ENCODE results near the gene HELZ.
"Not testable (repeated sequence)": the region's sequence is repeated elsewhere in the genome, so short reads cannot be mapped to it uniquely, and the experiment has no call there.

Gene HELZ

DNA sequence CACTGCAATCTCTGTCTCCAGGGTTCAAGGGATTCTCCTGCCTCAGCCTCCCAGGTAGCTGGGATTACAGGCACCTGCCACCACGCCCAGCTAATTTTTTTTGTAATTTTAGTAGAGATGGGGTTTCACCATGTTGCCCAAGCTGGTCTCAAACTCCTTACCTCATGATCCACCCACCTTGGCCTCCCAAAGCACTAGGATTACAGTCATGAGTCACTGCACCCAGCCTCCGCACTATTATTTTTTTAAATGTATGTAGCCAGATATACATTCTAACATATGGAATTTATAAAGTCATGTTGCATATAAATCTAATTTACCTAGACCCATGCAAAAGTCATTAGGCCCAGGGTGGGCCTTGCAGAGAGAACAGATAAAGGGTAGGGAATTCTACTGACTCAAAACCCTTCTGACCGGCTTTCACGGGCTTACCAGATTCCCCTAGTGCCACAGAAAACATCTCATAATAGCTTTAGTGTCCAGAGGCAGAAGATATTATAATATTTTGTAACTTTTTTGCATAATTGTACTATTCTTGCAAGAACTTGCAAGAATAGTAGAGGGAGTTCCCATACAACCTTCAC, 20.5 kb upstream of the HELZ start:
- no peak for DNase-seq (ENCODE audit: low read depth in 1 of 2, low spot score in 1 of 2)

DNA sequence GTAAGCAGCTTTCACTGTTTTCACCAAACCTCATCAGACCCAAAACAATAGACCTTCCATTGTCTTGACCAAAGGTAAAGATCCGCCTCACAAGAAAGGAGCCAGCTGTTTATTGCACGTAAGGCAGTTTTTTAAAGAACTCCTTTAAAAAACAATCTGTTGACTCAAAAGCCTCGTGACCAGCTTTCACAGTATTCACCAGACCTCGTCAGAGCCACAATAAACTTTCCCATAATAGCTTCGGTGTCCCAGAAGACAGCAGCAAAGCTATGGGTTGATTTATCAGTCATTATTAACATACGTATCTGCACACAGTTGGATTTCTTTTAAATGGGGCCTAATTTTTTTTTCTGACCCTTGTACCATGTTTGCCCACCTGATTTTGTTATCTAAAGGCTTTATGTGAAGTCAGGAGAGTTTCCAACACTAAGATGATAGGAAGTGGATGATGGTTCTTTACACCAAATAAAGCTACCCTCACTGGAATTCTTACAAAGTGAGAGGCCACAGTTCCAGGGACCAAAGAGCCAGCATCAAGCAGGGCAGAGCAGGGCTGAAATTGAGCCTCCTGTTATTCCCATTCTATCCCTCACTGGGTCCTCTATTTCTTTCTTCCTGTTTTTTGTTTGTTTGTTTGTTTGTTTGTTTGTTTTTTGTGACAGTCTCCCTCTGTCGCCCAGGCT, 17.6 kb upstream of the HELZ start:
- no peak for DNase-seq (ENCODE audit: low read depth in 1 of 2, low spot score in 1 of 2)

DNA sequence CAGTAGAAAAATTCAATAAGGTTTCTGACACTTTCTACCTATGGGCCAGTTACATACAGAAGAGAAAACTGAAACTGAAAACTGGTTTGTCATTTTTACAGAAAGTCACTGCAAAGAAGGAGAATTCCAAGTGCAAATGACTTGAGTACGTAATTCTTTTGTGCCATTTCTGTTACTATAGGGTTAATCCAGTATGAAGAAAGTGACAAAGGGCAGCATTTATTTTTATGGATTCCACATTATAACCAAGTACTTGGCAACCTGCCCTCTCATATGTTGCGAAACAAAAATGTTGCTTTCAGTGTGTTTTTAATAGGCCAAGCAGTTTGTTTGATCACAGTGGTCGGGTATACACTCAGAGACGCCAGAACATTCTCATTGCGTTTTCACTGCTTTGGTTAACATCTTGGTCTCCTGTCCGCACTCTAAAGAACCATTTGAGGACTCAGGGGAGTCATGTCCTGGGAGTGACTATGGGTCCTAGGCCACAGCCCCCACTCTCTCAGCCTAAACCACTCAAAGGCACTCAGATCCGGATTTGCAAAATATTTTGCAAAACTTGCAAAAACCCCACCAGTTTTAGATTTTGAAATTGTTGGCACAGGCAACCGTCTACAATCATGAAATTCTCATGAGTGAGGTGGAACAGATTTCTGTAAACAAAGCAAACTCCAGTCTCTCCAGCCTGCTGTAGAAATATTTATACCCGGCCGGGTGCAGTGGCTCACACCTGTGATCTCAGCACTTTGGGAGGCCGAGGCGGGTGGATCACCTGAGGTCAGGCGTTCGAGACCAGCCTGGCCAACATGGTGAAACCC, 15.4 kb upstream of the HELZ start:
- DNase-seq (ENCODE audit: low read depth in 1 of 2, low spot score in 1 of 2), result no peak

DNA sequence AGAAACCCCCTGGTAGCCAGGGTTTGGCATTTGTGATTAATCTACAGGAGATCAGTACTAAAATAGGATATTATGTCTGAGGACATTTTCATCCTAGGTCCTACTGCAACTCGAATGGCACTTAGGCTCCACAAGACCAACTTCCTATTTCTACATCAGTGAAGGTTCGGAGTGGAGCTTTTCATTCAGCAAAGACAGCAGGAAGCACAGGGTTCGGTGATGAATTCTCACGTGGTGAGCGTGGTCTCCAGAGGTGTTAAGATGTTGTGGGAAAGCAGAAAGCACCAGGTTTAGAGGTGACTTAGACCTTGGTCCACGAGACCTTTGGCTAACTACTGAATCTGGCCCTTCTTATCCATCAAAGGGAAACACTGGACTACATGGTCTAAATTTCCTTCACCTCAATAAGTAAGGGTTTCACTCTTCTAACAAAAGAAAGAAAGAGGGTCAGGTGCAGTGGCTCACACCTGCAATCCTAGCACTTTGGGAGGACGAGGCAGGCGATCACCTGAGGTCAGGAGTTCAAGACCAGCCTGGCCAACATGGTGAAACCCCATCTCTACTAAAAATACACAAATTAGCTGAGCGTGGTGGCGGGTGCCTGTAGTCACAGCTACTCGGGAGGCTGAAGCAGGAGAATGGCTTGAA, 13.9 kb upstream of the HELZ start:
- no peak for DNase-seq (ENCODE audit: low read depth in 1 of 2, low spot score in 1 of 2)

DNA sequence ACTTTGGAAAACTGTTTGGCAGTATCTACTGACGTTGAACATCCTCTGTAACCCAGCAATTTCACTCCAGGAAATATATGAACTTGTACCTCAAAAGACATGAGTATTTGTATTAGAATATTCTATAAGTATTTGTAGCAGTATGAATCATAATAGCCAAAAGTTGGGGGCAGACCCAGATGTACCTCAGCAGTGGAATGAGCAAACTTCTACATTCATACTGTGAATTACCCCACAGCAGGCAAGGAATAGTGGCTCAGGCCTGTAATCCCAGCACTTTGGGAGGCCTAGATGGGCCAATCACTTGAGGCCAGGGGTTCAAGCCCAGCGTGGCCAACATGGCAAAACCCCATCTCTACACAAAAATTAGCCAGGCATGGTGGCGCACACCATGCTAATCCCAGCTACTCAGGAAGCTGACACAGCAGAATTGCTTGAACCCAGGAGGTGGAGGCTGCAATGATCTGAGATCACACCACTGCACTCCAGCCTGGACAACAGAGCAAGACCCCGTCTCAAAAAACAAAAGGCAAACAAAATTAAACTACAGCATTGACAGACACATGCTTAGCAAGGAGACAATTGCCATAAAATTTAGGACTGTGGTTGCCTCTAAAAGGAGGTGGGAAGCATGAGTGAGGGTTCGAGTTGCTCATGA, 11.2 kb upstream of the HELZ start:
- no peak for DNase-seq (ENCODE audit: low read depth in 1 of 2, low spot score in 1 of 2)

DNA sequence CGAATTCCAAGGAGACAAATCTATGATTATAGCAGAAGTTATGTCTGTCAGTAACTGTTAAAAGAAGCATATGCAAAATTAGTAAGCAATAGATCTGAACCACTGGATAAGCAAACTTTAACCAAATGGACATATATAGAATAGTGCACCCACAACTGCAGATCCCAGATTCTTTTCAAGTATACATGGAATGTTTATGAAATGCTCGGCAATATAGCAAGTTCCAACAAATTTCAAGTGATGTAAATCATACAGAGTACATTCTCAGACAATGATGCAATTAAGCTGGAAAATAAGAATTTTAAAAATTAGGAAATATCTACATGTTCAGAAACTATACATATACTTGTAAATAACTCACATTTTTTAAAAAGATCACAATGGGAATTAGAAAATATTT, 8.4 kb upstream of the HELZ start:
- no peak for DNase-seq (ENCODE audit: low read depth in 1 of 2, low spot score in 1 of 2)

DNA sequence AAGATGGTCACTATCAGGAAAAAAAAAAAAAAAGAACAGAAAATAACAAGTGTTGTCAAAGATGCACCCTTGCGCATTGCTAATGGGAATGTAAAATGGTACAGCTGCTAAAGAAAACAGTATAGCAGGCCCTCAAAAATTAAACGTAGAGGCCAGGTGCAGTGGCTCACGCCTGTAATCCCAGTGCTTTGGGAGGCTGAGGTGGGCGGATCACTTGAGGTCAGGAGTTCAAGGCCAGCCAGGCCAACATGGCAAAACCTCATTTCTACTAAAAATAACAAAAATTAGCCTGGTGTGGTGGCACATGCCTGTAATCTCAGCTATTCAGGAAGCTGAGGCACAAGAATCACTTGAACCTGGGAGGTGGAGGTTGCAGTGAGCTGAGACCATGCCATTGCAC, 6.6 kb upstream of the HELZ start:
- not testable (repeated sequence) for DNase-seq (ENCODE audit: low read depth in 1 of 2, low spot score in 1 of 2)

DNA sequence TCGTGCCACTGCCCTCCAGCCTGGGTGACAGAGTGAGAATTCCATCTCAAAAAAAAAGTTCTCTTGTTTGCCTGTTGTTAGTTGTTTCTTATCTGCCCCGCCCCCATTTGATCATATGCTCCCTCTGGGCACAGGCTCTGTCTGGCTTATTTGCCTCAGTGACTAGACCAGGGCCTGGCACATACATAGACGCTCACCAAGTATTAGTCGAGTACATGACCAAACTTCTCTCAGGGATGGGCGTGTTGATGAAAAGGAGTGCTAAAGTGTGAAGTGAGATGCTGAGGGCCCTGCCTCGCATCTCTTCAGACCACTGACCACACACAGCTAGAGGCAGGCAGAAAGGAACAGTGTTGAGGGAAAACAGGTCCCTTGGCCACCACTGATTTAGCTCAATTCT, 3.3 kb upstream of the HELZ start:
- no peak for DNase-seq (ENCODE audit: low read depth in 1 of 2, low spot score in 1 of 2)

DNA sequence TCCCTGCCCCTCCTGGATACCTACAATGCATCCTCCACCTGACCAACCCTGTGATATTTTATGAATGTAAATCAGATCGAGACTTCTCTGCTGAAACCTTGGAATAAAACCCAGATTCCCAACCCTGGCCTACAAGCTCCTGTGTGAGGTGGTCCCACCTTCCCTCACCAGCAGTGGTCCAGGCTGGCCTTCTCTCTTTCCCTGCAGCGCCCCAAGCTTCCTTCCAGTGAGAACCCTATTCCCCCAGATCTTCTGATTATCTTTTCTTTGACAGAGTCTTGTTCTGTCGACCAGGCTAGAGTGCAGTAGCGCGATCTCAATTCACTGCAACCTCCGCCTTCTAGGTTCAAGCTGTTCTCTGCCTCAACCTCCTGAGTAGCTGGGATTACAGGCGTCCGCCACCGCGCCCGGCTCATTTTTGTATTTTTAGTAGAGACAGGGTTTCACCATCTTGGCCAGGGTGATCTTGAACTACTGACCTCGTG, 2.5 kb upstream of the HELZ start:
- no peak for DNase-seq (ENCODE audit: low read depth in 1 of 2, low spot score in 1 of 2)

DNA sequence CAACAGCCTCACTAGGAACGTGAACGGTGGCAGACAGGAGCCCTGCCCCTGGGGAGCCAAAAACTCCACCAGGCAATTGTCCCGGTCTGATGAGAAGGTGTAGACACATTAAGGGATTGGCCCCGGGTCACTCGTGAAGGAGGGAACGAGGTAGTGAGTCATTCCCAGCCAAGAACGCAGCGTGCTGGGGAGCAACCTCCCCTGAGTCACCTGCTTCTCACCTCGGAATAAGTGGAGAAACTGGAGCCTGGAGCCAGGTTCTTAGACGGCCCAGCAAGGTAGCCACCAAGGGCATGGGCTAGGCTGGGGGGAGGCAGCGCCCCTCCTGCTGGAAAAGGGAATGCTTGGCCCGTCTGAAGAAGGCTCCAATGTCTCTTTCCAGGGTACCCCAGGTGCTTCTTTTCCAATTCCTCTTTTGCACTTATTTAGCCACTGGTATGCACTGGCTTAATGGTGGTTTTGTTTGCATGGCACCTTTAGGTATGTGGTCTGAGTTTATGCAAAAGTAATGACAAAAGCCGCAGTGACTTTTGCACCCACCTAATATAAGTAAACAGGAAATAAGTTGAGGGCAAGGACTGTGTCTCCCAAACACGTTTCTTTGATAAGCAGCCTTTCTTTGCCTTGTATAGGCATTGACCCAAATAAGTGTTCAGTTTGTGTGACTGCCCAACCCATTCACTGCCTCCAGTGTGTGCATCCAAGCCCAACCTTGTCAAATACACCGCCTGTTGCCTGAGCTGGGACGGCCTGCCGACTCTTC, 1.8 kb upstream of the HELZ start:
- peak; percentile 17 to 23 for DNase-seq (ENCODE audit: low read depth in 1 of 2, low spot score in 1 of 2)

DNA sequence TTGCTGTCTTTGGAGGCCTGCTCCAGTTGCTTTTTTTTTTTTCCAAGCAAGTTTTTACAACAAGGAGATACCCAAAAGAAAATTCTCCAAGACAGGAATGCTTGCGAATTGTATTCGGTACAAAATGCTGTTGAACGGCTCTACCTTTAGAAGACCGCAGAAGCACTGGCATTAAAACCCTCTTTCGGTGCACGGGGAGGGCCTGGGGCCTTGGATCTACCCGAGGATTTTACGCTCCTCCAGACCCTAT, 1.3 kb upstream of the HELZ start:
- no peak for DNase-seq (ENCODE audit: low read depth in 1 of 2, low spot score in 1 of 2)

DNA sequence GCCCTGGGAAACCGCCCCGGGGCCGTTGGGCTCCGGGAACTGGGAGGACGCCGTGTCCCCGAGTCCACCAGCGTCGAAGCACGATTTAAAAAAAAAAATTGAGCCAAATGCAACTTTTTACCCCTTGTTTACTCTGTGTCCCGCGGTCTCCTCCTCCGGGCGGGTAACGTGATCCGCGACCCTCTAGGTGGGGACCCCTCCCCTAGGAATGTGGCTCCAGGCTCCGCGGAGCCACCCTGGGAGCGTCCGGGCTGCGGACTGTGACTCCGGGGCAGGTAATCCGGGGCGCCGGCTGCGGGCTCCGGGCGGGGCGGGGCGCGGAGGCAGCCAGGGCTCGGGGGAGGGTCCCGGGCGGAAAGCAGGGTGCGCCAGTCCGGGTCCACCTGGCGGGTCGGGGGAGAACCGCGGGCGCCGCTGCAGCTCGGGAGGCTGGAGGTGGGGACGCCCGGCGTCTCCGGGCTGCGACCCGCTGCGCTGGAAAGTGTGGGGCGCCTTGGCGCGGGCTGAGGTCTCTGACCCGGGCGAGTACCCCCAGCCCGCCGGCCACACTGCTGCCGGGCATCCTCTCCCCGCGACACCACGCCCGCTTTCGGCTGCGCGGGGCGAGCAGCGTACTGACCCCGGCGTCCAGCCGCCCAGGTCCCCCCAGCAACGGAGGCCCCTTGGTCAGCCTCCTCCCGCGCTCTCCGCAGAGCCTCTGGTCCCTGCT, 852 bp upstream of the HELZ start:
- DNase-seq (ENCODE audit: low read depth in 1 of 2, low spot score in 1 of 2), result peak; percentile 20 to 31

DNA sequence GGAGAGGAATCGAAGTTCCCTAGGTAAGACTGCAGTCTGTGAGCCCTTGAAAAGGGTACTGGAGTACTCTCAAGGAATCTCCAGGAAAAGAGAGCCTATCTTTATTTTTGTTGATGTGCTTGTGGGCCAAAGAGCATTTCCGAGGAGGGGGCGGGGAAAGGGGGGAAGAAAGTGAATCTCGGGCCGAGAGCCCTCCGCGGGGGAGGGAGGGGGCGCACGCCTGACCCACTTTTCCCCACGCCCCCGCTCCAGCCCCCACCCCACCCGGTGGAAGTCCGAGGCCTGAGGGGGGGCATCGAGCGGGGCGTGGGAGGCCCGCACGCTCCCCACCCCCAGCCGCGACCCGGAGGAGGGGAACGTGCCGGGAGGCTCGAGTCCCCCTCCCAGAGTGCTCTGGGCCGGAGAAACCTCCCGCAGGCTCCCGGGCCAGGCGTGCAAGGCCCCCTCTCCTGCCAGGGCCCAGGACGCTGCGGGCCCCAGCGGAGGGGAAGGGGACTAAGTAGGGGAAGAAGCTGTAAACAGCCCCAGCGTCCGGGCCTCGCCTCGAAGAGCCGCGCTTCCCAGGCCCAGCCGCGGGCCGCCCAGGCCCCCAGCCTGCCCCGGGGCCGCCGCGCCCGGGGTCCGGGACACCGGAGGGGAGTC, 444 bp downstream of the HELZ start:
- DNase-seq (ENCODE audit: low read depth in 1 of 2, low spot score in 1 of 2), result peak in 1 of 2 donors; percentile 6

DNA sequence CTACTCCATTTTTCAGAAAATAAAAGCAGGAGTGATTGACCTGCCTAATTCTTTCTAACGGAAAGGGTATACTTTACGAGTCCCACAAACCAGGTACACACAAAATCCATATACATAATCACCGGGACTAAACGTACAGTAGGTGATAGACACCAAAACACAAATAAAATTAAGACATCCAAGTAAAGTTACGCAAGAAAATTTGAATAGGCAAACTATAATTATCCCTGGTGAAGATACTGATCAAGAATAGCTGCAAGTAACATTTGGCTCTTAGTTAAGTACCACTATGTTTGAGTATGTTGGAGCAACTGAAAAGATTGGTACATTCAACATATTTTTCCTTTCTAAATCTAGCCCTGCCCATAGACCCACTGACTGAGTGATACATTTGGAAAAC, 1.7 kb downstream of the HELZ start:
- DNase-seq (ENCODE audit: low read depth in 1 of 2, low spot score in 1 of 2), result no peak

DNA sequence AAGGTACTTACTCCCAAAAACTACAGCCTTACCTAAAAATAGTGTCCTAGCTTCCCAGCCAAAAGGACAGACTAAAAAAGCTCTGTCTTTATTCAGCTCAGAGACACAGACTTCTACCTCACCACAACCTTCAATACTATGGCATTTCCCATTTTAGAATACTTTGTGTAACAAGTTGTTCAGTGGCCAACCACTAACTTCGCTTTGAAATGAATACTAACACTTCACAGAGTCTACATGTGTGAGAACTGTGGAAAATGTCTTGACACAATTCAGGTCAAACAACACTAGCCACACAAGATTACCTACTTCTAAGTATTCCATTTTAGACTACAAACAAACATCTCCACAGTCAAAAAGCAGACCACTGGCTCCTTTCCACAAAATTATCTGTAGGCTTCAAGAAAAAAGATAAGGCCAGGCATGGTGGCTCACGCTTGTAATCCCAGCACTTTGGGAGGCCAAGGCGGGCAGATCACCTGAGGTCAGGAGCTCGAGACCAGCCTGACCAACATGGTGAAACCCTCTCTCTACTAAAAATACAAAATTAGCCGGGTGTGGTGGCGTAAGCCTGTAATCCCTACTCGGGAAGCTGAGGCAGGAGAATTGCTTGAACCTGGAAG, 3.2 kb downstream of the HELZ start:
- no peak for DNase-seq (ENCODE audit: low read depth in 1 of 2, low spot score in 1 of 2)

DNA sequence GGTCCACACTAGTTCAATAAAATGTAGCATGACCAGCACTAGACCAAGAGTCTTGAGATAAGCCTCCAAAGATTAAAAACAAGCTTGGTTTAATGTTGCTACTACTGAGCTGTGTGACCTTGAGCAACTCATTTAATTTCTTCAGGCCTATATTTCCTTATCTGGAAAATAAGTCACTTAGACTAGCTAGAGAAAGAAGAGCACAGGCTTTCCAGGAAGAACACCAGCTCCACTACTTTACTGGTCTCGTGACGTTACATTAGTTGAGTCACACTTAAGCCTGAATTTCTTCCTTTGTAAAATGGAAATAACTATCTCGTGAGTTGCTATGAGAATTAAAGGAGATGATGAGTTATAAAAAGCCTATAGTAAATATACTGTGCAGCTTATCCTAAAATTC, 5.4 kb downstream of the HELZ start:
- DNase-seq (ENCODE audit: low read depth in 1 of 2, low spot score in 1 of 2), result no peak

DNA sequence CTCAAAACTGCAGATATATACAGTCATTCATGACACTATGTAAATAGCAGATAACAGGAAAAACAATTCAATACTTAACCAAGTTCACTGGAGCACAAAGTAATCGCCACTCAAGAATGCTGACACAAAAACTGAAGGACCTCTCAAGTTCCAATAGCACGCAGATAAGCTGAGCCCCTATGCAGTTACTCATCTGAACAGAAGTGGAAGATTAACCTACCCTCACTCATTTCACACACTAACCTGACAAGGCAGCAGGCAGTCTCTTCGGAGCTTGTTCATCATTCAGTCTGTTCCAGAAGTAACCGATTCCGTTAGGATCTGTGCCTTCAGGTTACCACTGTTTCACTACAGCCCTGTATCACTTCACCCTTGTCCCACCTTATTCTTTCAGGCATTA, 6.0 kb downstream of the HELZ start:
- DNase-seq (ENCODE audit: low read depth in 1 of 2, low spot score in 1 of 2), result no peak

DNA sequence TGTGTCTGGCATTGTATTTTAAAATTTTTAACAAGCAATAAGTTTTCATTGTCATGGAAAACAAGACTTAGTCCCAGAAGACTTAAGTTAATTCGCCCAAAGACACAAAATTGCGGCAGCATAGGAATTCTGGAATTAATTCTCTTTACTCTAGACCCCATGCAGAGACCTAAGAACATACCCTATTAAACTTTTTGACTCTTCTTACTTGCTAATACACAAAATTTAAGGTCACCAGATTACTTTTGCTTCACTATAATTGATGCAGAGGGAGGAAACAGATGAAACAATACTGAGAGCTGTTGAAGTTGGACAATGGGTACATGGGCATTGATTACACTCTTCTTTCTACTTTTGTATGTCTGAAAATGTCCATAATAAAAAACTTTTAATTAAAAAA, 12.6 kb downstream of the HELZ start:
- DNase-seq (ENCODE audit: low read depth in 1 of 2, low spot score in 1 of 2), result no peak

Measured in activated T-helper 1 cell treated with anti-CD3 and anti-CD28 coated beads, Interleukin-2, amount 50 U/mL, for 16 hours (primary cell).